Activated CD8-positive, alpha-beta memory T cell treated with anti-CD3 and anti-CD28 coated beads for 24 hours (primary cell): Measurements from ENCODE around the gene BCL11A.

ENCODE experiments used
- DNase-seq: peaks from one replicate; pipeline ENCODE4 v3.0.0-alpha.2; 2020

The BCL11A gene

GRCh38 chr2:60456115-60456770, 97.2 kb downstream of the BCL11A start:
- DNase-seq = no peak

GRCh38 chr2:60453872-60454271, 99.6 kb downstream of the BCL11A start:
- DNase-seq = no peak

- DNase-seq = no peak
Observed at GRCh38 chr2:60453301-60453700, 100.2 kb downstream of the BCL11A start.

GRCh38 chr2:60450488-60450887, 103.0 kb downstream of the BCL11A start:
- no peak for DNase-seq

GRCh38 chr2:60447943-60448342, 105.5 kb downstream of the BCL11A start:
- no peak for DNase-seq

- DNase-seq = no peak
Observed at GRCh38 chr2:60446413-60447267, 106.8 kb downstream of the BCL11A start.

GRCh38 chr2:60445684-60446179, 107.7 kb downstream of the BCL11A start:
- no peak for DNase-seq

- DNase-seq = no peak
Observed at GRCh38 chr2:60442608-60443007, 110.8 kb downstream of the BCL11A start.

- no peak for DNase-seq
Observed at GRCh38 chr2:60441800-60442199, 111.7 kb downstream of the BCL11A start.

GRCh38 chr2:60440767-60441163, 112.7 kb downstream of the BCL11A start:
- DNase-seq = no peak

- DNase-seq = no peak
Observed at GRCh38 chr2:60440079-60440766, 113.2 kb downstream of the BCL11A start.

GRCh38 chr2:60439219-60439974, 114.1 kb downstream of the BCL11A start:
- DNase-seq = no peak

GRCh38 chr2:60438653-60439052, 114.8 kb downstream of the BCL11A start:
- no peak for DNase-seq

- DNase-seq = no peak
Observed at GRCh38 chr2:60438131-60438530, 115.3 kb downstream of the BCL11A start.

GRCh38 chr2:60437080-60437696, 116.3 kb downstream of the BCL11A start:
- no peak for DNase-seq

- no peak for DNase-seq
Observed at GRCh38 chr2:60433018-60433596, 120.3 kb downstream of the BCL11A start.

- no peak for DNase-seq
Observed at GRCh38 chr2:60432035-60432601, 121.3 kb downstream of the BCL11A start.

GRCh38 chr2:60429681-60430080, 123.8 kb downstream of the BCL11A start:
- no peak for DNase-seq

- DNase-seq = no peak
Observed at GRCh38 chr2:60426880-60427279, 126.6 kb downstream of the BCL11A start.

GRCh38 chr2:60426341-60426740, 127.1 kb downstream of the BCL11A start:
- no peak for DNase-seq

- DNase-seq = no peak
Observed at GRCh38 chr2:60424233-60424632, 129.2 kb downstream of the BCL11A start.

GRCh38 chr2:60423505-60423904, 129.9 kb downstream of the BCL11A start:
- no peak for DNase-seq
